ENCODE results near the gene GTF2H2C.

- TF ChIP-seq RARB (CRISPR knock-in tag; IDR thresholded peaks at IDR 0.05): no peak
- TF ChIP-seq PPARA (CRISPR knock-in tag; IDR thresholded peaks at IDR 0.05; ENCODE audit: borderline replicate concordance): no peak
- TF ChIP-seq PATZ1 (CRISPR knock-in tag; IDR thresholded peaks at IDR 0.05; ENCODE audit: borderline replicate concordance): no peak
- TF ChIP-seq ZFP30 (CRISPR knock-in tag; IDR thresholded peaks at IDR 0.05): no peak
- TF ChIP-seq ARNTL (CRISPR knock-in tag; IDR thresholded peaks at IDR 0.05; ENCODE audit: borderline replicate concordance, low read depth): no peak
- TF ChIP-seq SNAI2 (CRISPR knock-in tag; IDR thresholded peaks at IDR 0.05): no peak
- no peak for TF ChIP-seq TOX (CRISPR knock-in tag; IDR thresholded peaks at IDR 0.05; ENCODE audit: borderline replicate concordance)
- no peak for TF ChIP-seq ZFP3 (CRISPR knock-in tag; IDR thresholded peaks at IDR 0.05)
- TF ChIP-seq CREB5 (CRISPR knock-in tag; IDR thresholded peaks at IDR 0.05; ENCODE audit: low read depth): no peak
- no peak for TF ChIP-seq ZNF565 (CRISPR knock-in tag; conservative IDR thresholded peaks at IDR 0.05; ENCODE audit: low read depth)
- no peak for TF ChIP-seq OSR1 (CRISPR knock-in tag; IDR thresholded peaks at IDR 0.05)
- no peak for TF ChIP-seq ZC3H10 (CRISPR knock-in tag; IDR thresholded peaks at IDR 0.05)
- no peak for TF ChIP-seq ISL1 (CRISPR knock-in tag; IDR thresholded peaks at IDR 0.05)
Measured at GRCh38 chr5:69528609-69529008, 31.4 kb upstream of the GTF2H2C start.
